ENCODE measurements around the gene GDF2. TPM values are rescaled to one million over a fixed set of nuclear protein-coding genes. Genes with fewer than 3 reads are reported as not detected.

Gene GDF2
- total RNA-seq, 1 donor from 2014 or later: not detected

DNA sequence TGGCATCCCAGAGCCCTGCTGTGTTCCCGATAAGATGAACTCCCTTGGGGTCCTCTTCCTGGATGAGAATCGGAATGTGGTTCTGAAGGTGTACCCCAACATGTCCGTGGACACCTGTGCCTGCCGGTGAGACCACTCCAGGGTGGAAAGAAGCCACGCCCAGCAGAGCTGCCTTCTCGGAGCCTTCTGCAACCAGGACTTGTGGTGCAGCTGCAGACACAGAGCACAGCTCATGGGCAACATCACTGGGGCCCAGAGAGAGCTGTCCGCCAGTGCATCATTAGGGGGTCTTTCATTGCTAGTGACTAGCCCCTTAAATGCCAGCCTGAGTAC, 9.6 kb upstream of the GDF2 start:
- H3K9me3 Mint-ChIP-seq: no peaks in the 10 kb centered on the region
- H3K4me3 Mint-ChIP-seq: no peak overlapping the region
- TF ChIP-seq, protein P1, sequence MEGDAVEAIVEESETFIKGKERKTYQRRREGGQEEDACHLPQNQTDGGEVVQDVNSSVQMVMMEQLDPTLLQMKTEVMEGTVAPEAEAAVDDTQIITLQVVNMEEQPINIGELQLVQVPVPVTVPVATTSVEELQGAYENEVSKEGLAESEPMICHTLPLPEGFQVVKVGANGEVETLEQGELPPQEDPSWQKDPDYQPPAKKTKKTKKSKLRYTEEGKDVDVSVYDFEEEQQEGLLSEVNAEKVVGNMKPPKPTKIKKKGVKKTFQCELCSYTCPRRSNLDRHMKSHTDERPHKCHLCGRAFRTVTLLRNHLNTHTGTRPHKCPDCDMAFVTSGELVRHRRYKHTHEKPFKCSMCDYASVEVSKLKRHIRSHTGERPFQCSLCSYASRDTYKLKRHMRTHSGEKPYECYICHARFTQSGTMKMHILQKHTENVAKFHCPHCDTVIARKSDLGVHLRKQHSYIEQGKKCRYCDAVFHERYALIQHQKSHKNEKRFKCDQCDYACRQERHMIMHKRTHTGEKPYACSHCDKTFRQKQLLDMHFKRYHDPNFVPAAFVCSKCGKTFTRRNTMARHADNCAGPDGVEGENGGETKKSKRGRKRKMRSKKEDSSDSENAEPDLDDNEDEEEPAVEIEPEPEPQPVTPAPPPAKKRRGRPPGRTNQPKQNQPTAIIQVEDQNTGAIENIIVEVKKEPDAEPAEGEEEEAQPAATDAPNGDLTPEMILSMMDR (IDR thresholded peaks at IDR 0.05; ENCODE audit: unreplicated experiment): no peak
- peaks cover 3% of the 10 kb centered on the region for H3K4me1 Mint-ChIP-seq
- no peaks in the 10 kb centered on the region for H3K36me3 Mint-ChIP-seq
- peaks cover 53% of the 10 kb centered on the region for H3K27me3 Mint-ChIP-seq (ENCODE audit: low read depth)
- no peak overlapping the region for H3K27ac Mint-ChIP-seq
- no peak for DNase-seq (ENCODE audit: low spot score in 2 of 2, unreplicated experiment in 2 of 2)

GRCh38 chr10:47314416-47314970, 7.8 kb upstream of the GDF2 start:
- no peaks in the 10 kb centered on the region for H3K9me3 Mint-ChIP-seq
- DNase-seq (ENCODE audit: low spot score in 2 of 2, unreplicated experiment in 2 of 2): no peak
- H3K27ac Mint-ChIP-seq: no peak overlapping the region
- H3K4me3 Mint-ChIP-seq: no peak overlapping the region
- H3K36me3 Mint-ChIP-seq: no peaks in the 10 kb centered on the region
- TF ChIP-seq, protein P1 (IDR thresholded peaks at IDR 0.05; ENCODE audit: unreplicated experiment): no peak
- H3K4me1 Mint-ChIP-seq: peaks cover 3% of the 10 kb centered on the region
- peaks cover 43% of the 10 kb centered on the region for H3K27me3 Mint-ChIP-seq (ENCODE audit: low read depth)

DNA sequence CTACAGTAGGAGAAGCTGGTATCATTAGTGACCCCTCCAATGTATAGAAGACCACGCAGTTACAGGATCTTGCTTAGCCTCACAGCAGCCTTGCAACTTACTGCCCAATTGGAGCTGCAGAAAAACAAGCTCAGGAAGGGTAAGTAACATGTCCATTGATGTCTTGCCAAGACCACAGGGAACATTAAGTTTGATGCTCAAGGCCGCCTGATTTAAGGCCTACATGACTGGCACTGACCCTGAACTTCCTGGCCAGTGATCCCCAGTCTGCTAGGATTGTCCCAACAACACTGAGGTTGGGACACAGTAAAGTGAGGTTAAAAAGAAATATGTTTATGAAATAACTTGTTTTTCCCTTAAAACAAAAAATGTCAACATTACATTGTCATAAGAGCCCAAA, 6.8 kb upstream of the GDF2 start:
- Mint-ChIP-seq H3K27ac (no peak overlapping the region), H3K9me3 (no peaks in the 10 kb centered on the region), H3K36me3 (no peaks in the 10 kb centered on the region), H3K4me3 (no peak overlapping the region), H3K4me1 (peaks cover 3% of the 10 kb centered on the region), H3K27me3 (ENCODE audit: low read depth) (peaks cover 47% of the 10 kb centered on the region)
- DNase-seq (ENCODE audit: low spot score in 2 of 2, unreplicated experiment in 2 of 2): no peak
- TF ChIP-seq, protein P1 (IDR thresholded peaks at IDR 0.05; ENCODE audit: unreplicated experiment): no peak

GRCh38 chr10:47316131-47316530, 6.1 kb upstream of the GDF2 start:
- H3K36me3 Mint-ChIP-seq: no peaks in the 10 kb centered on the region
- H3K9me3 Mint-ChIP-seq: no peaks in the 10 kb centered on the region

DNA sequence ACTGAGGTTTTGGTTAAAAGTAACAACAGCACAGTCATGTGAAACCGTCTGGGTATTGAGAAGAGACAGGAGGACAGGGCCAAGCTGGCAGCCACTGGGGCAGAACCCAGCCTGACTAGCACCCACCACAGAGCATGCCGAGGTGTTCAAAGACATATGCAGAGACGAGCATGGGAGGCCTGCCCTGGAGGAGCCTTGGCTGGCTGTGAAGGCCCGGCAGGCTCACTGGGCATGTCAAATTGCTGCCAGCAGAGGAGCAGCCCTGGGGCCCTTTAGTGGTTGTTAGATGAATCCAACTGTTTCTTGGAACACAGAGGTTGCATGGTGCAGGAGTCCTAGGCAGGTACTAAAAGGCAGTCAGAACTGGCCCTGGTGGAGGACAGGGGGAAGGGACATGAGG, 5.0 kb upstream of the GDF2 start:
- TF ChIP-seq, protein P1 (IDR thresholded peaks at IDR 0.05; ENCODE audit: unreplicated experiment): no peak
- H3K27ac Mint-ChIP-seq: no peak overlapping the region
- H3K36me3 Mint-ChIP-seq: no peaks in the 10 kb centered on the region
- H3K4me1 Mint-ChIP-seq: peaks cover 9% of the 10 kb centered on the region
- H3K27me3 Mint-ChIP-seq (ENCODE audit: low read depth): peaks cover 50% of the 10 kb centered on the region
- H3K9me3 Mint-ChIP-seq: no peaks in the 10 kb centered on the region
- no peak overlapping the region for H3K4me3 Mint-ChIP-seq
- no peak for DNase-seq (ENCODE audit: low spot score in 2 of 2, unreplicated experiment in 2 of 2)

More at GRCh38 chr10:47316131-47316530, 6.1 kb upstream of the GDF2 start:
- no peak for DNase-seq (ENCODE audit: low spot score in 2 of 2, unreplicated experiment in 2 of 2)
- TF ChIP-seq, protein P1 (IDR thresholded peaks at IDR 0.05; ENCODE audit: unreplicated experiment): no peak
- Mint-ChIP-seq H3K4me3 (no peak overlapping the region), H3K27me3 (ENCODE audit: low read depth) (peaks cover 49% of the 10 kb centered on the region), H3K4me1 (peaks cover 6% of the 10 kb centered on the region), H3K27ac (no peak overlapping the region)

DNA sequence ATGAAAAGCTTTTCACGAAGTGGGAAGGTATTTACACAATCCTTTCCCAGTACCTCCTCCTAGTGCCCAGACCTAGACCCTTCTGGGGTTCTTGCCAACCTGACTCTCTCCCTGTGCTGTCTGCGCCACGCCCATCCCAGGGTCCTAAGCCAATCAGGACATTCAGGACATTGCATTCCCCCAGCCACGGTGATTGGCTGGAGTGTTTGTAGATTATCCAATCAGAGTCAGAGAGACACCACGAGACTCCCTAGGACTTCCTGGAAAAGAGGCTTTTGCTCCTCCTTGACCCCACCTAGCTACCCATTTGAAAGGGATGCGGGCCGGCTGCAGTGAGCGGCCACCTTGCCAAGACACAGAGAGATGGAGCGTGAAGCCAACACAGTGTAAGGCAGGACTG, 3.5 kb upstream of the GDF2 start:
- H3K4me3 Mint-ChIP-seq: no peak overlapping the region
- TF ChIP-seq, protein P1 (IDR thresholded peaks at IDR 0.05; ENCODE audit: unreplicated experiment): no peak
- peaks cover 50% of the 10 kb centered on the region for H3K27me3 Mint-ChIP-seq (ENCODE audit: low read depth)
- no peaks in the 10 kb centered on the region for H3K36me3 Mint-ChIP-seq
- H3K9me3 Mint-ChIP-seq: no peaks in the 10 kb centered on the region
- peaks cover 17% of the 10 kb centered on the region for H3K4me1 Mint-ChIP-seq
- H3K27ac Mint-ChIP-seq: no peak overlapping the region
- no peak for DNase-seq (ENCODE audit: low spot score in 2 of 2, unreplicated experiment in 2 of 2)
